CD4-positive, alpha-beta T cell treated with Interleukin-2 at 100 ng/mL for 4 hours (primary cell): ENCODE data around the gene GRM4.

Experiments
- DNase-seq: peaks from one replicate; pipeline ENCODE4 v3.0.0-alpha.2; 2020; ENCODE audit warnings: low spot score

GRM4 gene

GRCh38 chr6:34061348-34061747 lies 84.5 kb downstream of the GRM4 start:
- DNase-seq, result no peak

GRCh38 chr6:34059914-34060313 lies 86.0 kb downstream of the GRM4 start:
- no peak for DNase-seq

GRCh38 chr6:34059136-34059731 lies 86.7 kb downstream of the GRM4 start:
- no peak for DNase-seq

GRCh38 chr6:34057790-34058189 lies 88.1 kb downstream of the GRM4 start:
- no peak for DNase-seq

- no peak for DNase-seq
Observed at GRCh38 chr6:34057191-34057590, 88.7 kb downstream of the GRM4 start.

- DNase-seq, result no peak
Observed at GRCh38 chr6:34056305-34057108, 89.4 kb downstream of the GRM4 start.

GRCh38 chr6:34055223-34055933 lies 90.5 kb downstream of the GRM4 start:
- peak; percentile 46 for DNase-seq

- DNase-seq, result no peak
Observed at GRCh38 chr6:34053721-34054120, 92.2 kb downstream of the GRM4 start.

GRCh38 chr6:34052918-34053608 lies 92.8 kb downstream of the GRM4 start:
- DNase-seq, result no peak

- no peak for DNase-seq
Observed at GRCh38 chr6:34052071-34052825, 93.6 kb downstream of the GRM4 start.

- DNase-seq, result no peak
Observed at GRCh38 chr6:34051331-34051919, 94.5 kb downstream of the GRM4 start.

GRCh38 chr6:34050691-34051090 lies 95.2 kb downstream of the GRM4 start:
- DNase-seq, result no peak

- DNase-seq, result no peak
Observed at GRCh38 chr6:34049395-34050342, 96.2 kb downstream of the GRM4 start.

GRCh38 chr6:34047913-34048867 lies 97.7 kb downstream of the GRM4 start:
- no peak for DNase-seq

GRCh38 chr6:34046617-34047016 lies 99.3 kb downstream of the GRM4 start:
- no peak for DNase-seq

GRCh38 chr6:34045771-34046170 lies 100.1 kb downstream of the GRM4 start:
- DNase-seq, result no peak

- peak; percentile 2 for DNase-seq
Observed at GRCh38 chr6:34044945-34045595, 100.8 kb downstream of the GRM4 start.

- no peak for DNase-seq
Observed at GRCh38 chr6:34043359-34043758, 102.5 kb downstream of the GRM4 start.
